Activated T-helper 1 cell treated with Interleukin-2 at 50 U/mL for 16 hours (primary cell): ENCODE results near the gene SMYD3.
"Not testable (repeated sequence)": the region's sequence is repeated elsewhere in the genome, so short reads cannot be mapped to it uniquely, and the experiment has no call there.

Source experiments
- DNase-seq: peaks from one replicate; pipeline ENCODE4 v3.0.0-alpha.2; 2020; ENCODE audit warnings: low read depth

The SMYD3 gene

GRCh38 chr1:245988393-245989078 lies 518.5 kb downstream of the SMYD3 start:
- DNase-seq = no peak

DNA sequence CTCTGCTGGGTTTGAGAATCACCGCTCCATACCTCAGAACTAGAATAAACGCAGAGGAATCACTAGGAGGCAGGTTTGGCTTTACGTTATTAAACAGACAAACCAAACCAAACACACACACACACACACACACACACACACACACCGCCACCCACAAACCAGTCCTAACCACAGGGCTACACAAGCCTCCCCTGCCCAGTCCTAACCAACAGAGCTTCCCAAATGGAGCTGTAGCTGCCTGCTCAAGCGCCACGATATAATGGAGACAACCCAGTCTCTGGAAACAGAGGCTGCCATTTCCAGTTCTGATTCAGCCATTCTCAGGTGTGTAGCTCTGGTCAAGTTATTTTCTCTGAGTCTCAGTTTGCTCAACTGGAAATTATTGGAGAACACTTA lies 519.1 kb downstream of the SMYD3 start:
- no peak for DNase-seq

- DNase-seq = no peak
Measured at GRCh38 chr1:245987577-245987976, 519.5 kb downstream of the SMYD3 start.

GRCh38 chr1:245987219-245987545 lies 519.9 kb downstream of the SMYD3 start:
- no peak for DNase-seq

- no peak for DNase-seq
Measured at GRCh38 chr1:245986404-245987218, 520.5 kb downstream of the SMYD3 start.

DNA sequence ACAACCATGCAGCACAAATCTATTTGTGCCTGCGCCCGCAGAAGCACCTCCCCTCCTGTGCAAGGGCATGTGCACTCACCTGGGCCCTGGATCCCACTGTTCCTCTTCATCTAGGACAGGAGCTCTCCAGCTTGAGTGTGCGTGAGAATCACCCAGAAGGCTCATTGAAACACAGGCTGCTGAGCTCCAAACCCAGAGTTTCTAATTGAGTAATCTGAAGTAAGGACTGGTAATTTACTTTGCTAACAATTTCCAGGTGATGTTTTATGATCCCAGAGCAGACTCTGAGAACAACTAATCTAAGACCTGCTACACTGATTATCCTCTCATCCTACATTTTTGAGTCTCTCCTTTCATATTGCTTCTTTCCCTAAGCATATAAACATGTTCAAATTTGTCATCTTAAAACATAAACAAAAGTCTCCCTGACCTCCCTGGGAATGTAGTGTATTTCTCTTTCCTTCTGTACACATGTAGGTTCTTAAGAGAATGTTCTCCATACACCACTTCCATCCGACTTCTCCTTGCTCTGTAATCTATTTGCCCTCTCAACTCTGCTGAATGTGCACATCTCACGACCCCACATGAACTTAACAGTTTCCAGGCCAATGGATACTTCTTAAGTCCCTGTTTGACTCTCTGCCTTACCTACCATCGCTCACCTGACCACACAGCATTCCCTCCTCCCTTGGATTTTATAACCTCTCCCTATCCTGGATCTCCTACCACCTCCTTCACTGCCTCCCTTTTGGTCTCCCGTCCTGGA lies 522.5 kb downstream of the SMYD3 start:
- no peak for DNase-seq

GRCh38 chr1:245983294-245983967 lies 523.6 kb downstream of the SMYD3 start:
- DNase-seq = no peak

GRCh38 chr1:245979589-245979988 lies 527.5 kb downstream of the SMYD3 start:
- DNase-seq = no peak

GRCh38 chr1:245978915-245979314 lies 528.2 kb downstream of the SMYD3 start:
- no peak for DNase-seq

DNA sequence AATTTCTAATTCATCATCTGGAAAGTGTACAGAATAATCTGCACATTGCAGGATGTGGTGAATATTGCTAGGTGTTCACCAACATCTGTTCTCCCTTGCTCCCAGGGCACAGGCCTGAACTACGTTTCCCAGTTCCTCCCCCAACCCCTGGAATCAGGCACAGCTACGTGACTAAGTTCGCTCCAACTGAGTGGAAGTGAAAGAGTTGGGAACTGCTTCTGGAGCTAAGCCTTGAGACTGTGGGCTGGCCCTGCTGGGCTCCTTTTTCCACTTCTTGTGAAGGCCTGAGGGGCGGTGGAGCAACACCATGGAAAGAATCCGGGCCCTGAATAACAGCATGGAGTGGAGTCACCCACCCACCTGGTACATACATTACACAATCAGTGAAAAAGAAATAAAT lies 534.6 kb downstream of the SMYD3 start:
- DNase-seq = no peak

GRCh38 chr1:245971711-245972085 lies 535.4 kb downstream of the SMYD3 start:
- DNase-seq = no peak

GRCh38 chr1:245971076-245971710 lies 535.9 kb downstream of the SMYD3 start:
- DNase-seq = not testable (repeated sequence)

GRCh38 chr1:245969283-245969682 lies 537.8 kb downstream of the SMYD3 start:
- no peak for DNase-seq

DNA sequence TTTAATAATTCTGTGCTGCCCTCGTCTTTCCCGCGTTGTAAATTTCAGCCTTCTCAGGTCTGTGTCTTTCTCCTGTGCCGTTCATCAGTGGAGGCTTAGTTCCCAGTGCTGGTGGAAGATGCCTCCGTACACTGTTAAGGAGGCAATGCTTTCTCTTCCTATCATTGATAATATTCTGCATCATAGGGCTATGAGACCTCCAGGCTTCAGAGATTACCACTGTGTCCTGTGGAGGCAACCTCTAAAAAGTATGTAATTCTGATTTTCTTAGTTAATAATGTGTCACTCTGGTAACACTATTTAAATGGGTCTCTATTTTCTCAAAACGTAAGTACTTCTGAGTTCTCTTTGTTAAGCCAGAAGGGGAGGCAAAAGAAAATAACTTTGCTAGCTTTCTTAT lies 538.3 kb downstream of the SMYD3 start:
- DNase-seq = no peak

- DNase-seq = no peak
Measured at GRCh38 chr1:245965398-245965797, 541.7 kb downstream of the SMYD3 start.

DNA sequence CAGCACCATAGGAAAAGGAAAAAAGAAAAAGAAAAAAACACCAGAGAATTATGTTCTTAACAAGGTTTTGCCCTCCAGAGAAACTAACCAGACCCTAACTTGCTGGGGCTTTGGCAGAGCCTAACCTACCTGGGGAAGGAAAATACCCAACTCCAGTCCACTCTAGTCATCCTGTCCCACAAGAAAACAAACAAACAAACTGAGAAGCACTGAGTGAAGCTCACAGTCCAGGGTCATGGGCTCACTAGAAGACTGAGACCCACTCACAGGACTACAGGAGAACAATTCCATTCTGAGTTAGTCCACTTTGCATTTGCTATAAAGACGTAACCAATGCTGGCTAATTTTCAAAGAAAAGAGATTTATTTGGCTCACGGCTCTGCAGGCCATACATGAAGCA lies 543.4 kb downstream of the SMYD3 start:
- DNase-seq = no peak

DNA sequence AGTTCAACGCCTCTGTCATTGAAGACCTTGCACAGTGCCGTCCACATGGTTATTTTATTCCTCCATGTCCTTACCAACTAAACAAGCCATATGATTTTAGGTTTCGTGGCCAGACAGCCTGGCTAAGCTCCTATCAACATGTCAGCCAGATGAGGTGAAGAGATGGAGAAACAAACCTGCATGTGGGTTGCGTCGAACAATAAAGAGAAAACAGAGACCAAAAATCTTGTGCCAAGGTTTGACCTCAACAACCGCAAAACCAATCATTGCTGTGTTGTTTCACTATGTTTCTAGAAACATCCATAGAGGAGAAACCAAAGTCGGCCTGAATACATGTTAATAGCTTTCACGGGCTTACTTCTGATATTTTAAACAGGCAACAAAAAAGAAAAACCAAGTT lies 544.6 kb downstream of the SMYD3 start:
- no peak for DNase-seq

- no peak for DNase-seq
Measured at GRCh38 chr1:245961137-245961540, 545.9 kb downstream of the SMYD3 start.

DNA sequence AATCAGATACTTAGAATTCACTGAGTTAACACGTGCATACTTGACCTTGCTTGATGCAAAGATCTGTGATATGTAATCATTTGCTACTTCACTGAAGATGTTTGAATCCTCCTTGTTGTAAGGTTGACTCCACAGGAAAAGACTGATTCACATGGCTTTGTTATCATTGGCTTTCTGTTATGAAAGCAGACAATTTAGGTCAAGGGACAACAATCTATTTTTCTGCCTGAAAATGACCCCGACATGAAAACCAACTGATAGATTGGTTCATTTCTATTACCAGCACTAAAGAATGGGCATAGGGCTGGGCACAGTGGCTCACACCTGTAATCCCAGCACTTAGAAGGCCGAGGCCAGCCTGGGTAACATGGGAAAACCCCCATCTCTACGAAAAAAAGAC lies 546.9 kb downstream of the SMYD3 start:
- no peak for DNase-seq

- no peak for DNase-seq
Measured at GRCh38 chr1:245958016-245958415, 549.1 kb downstream of the SMYD3 start.

DNA sequence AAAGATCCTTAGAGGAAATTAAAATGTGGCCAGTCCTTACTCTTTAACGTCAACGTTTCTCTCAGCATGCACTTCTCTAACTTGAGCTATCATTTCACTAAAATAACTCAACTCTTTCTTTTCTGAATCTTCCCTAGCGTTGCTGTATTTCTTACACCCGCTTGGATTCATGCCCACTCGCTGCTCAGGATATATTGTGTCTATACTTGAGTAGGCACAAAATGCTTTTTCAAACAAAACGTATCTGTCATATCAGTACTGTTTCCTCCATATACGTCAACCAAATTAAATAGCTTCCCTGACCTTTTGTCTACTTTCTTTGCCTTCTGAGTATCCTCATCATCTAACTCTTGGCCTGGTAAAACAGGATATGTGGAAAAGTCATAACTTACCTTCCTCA lies 549.7 kb downstream of the SMYD3 start:
- DNase-seq = no peak

- peak; percentile 23 for DNase-seq
Measured at GRCh38 chr1:245956225-245956624, 550.9 kb downstream of the SMYD3 start.
